ENCODE results near the gene RAF1. TPM values are rescaled to one million over a fixed set of nuclear protein-coding genes. Genes with fewer than 3 reads are reported as not detected.

Gene RAF1
- total and polyA plus RNA-seq, 2 experiments from 2014 or later: 39.5 to 123 TPM

GRCh38 chr3:12708584-12709192 lies 44.8 kb upstream of the RAF1 start:
- H2AFZ ChIP-seq: no peak overlapping the region
- no peak overlapping the region for H3K4me2 ChIP-seq
- no peaks in the 10 kb centered on the region for H3K27me3 ChIP-seq (ENCODE audit: insufficient read depth)
- no peaks in the 10 kb centered on the region for H3K4me1 Mint-ChIP-seq
- no peaks in the 10 kb centered on the region for H3K4me1 ChIP-seq (ENCODE audit: insufficient read depth)
- no peak overlapping the region for H3K27ac ChIP-seq (ENCODE audit: low read depth)
- DNase-seq (ENCODE audit: low spot score) (no peak), ATAC-seq (no peak)
- H4K20me1 ChIP-seq (replicated peaks; ENCODE audit: insufficient read depth): no peaks in the 10 kb centered on the region
- H3K9me2 ChIP-seq (ENCODE audit: insufficient read depth): peaks cover 3% of the 10 kb centered on the region; the same call in 1 of the 2 replicates
- H3K79me2 ChIP-seq (replicated peaks; ENCODE audit: insufficient read depth): no peaks in the 10 kb centered on the region
- no peak overlapping the region for H3K4me3 Mint-ChIP-seq
- TF ChIP-seq, protein P1, sequence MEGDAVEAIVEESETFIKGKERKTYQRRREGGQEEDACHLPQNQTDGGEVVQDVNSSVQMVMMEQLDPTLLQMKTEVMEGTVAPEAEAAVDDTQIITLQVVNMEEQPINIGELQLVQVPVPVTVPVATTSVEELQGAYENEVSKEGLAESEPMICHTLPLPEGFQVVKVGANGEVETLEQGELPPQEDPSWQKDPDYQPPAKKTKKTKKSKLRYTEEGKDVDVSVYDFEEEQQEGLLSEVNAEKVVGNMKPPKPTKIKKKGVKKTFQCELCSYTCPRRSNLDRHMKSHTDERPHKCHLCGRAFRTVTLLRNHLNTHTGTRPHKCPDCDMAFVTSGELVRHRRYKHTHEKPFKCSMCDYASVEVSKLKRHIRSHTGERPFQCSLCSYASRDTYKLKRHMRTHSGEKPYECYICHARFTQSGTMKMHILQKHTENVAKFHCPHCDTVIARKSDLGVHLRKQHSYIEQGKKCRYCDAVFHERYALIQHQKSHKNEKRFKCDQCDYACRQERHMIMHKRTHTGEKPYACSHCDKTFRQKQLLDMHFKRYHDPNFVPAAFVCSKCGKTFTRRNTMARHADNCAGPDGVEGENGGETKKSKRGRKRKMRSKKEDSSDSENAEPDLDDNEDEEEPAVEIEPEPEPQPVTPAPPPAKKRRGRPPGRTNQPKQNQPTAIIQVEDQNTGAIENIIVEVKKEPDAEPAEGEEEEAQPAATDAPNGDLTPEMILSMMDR (conservative IDR thresholded peaks at IDR 0.05; ENCODE audit: low read depth in 2 of 2): 0 out of 4 replicates have a peak, but pooled peaks of 1 of the 2 experiments have one; percentile 20
- TF ChIP-seq NANOG (IDR thresholded peaks at IDR 0.05; ENCODE audit: borderline replicate concordance): no peak
- no peaks in the 10 kb centered on the region for H3K36me3 Mint-ChIP-seq (ENCODE audit: low read depth)
- H3K9me3 Mint-ChIP-seq: no peaks in the 10 kb centered on the region
- H3F3A ChIP-seq (replicated peaks; ENCODE audit: low read depth): no peaks in the 10 kb centered on the region
- H3K4me3 ChIP-seq: no peak overlapping the region
- H3K27ac Mint-ChIP-seq: no peak overlapping the region
- H3K27me3 Mint-ChIP-seq (ENCODE audit: insufficient read depth, low read depth, poor library complexity): peaks cover 2% of the 10 kb centered on the region
- H3K36me3 ChIP-seq (ENCODE audit: insufficient read depth): no peaks in the 10 kb centered on the region

DNA sequence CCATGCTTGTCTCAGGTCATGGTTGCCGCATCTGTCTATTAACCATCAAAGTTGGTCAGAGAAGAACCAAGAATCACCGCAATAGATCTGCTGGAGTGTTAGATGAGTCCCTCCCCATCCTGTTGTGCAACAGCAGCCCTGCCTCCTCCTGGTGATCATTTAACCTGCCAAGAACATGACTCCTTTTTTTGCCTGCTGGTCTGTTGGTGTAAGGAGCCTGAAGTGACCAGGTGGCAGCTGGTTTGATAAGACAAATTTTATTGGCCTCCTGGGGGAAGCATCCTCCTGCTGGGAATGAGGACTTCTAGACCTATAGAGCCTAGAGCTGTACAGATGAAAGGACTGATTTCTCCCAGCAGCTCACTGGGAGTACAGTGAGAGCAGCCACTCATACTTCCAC lies 43.5 kb upstream of the RAF1 start:
- H3K27ac Mint-ChIP-seq: no peak overlapping the region

More for the DNA sequence above, 43.5 kb upstream of the RAF1 start:
- Histone ChIP-seq H3F3A (replicated peaks; ENCODE audit: low read depth) (no peaks in the 10 kb centered on the region), H3K27me3 (ENCODE audit: insufficient read depth) (no peaks in the 10 kb centered on the region), H3K4me3 (no peak overlapping the region), H3K79me2 (replicated peaks; ENCODE audit: insufficient read depth) (no peaks in the 10 kb centered on the region), H3K4me1 (ENCODE audit: insufficient read depth) (no peaks in the 10 kb centered on the region), H3K27ac (ENCODE audit: low read depth) (no peak overlapping the region), H3K9me2 (ENCODE audit: insufficient read depth) (peaks cover 3% of the 10 kb centered on the region; the same call in 1 of the 2 replicates), H4K20me1 (replicated peaks; ENCODE audit: insufficient read depth) (no peaks in the 10 kb centered on the region), H3K4me2 (no peak overlapping the region), H3K36me3 (ENCODE audit: insufficient read depth) (no peaks in the 10 kb centered on the region), H2AFZ (no peak overlapping the region)
- Mint-ChIP-seq H3K9me3 (no peaks in the 10 kb centered on the region), H3K4me1 (no peaks in the 10 kb centered on the region), H3K36me3 (ENCODE audit: low read depth) (no peaks in the 10 kb centered on the region), H3K27me3 (ENCODE audit: insufficient read depth, low read depth, poor library complexity) (peaks cover 2% of the 10 kb centered on the region), H3K4me3 (no peak overlapping the region)
- no peak for TF ChIP-seq EZH2phosphoT487 (IDR thresholded peaks at IDR 0.05; ENCODE audit: unreplicated experiment)
- no peak for TF ChIP-seq ZNF114 (CRISPR knock-in tag; IDR thresholded peaks at IDR 0.05)
- no peak for TF ChIP-seq REST (IDR thresholded peaks at IDR 0.05; ENCODE audit: unreplicated experiment)
- TF ChIP-seq NANOG (IDR thresholded peaks at IDR 0.05; ENCODE audit: borderline replicate concordance): no peak
- DNase-seq (ENCODE audit: low spot score): no peak
- ATAC-seq: no peak
